Immature natural killer cell (primary cell): Measurements from ENCODE around the gene NANS. TPM values are rescaled to one million over a fixed set of nuclear protein-coding genes. Genes with fewer than 3 reads are reported as not detected.
A peak's percentile ranks its signal among the peaks of the same experiment; 100 is the strongest.
"Not testable (repeated sequence)": the region's sequence is repeated elsewhere in the genome, so short reads cannot be mapped to it uniquely, and the experiment has no call there.

Experiments used
- DNase-seq, 3 donors: peaks; one replicate each; pipeline ENCODE4 v3.0.0; 2022; ENCODE audit warnings: mixed read lengths in 1 of 3
- H3K27ac Mint-ChIP-seq, 6 donors: one replicate each; pipeline ENCODE4 v1.8.0; 2020; ENCODE audit warnings: mixed read lengths in 6 of 6, mild to moderate bottlenecking in 5 of 6, inconsistent platforms in 4 of 6, moderate library complexity in 3 of 6
- H3K27me3 Mint-ChIP-seq, 3 donors: one replicate each; pipeline ENCODE4 v1.8.0; 2020 to 2021; ENCODE audit warnings: low read depth in 3 of 3, mild to moderate bottlenecking in 3 of 3, mixed read lengths in 3 of 3, moderate library complexity in 3 of 3, inconsistent platforms in 1 of 3
- H3K36me3 Mint-ChIP-seq, 3 donors: one replicate each; pipeline ENCODE4 v1.8.0; 2020; ENCODE audit warnings: mixed read lengths in 3 of 3, inconsistent platforms in 2 of 3, mild to moderate bottlenecking in 2 of 3
- H3K4me1 Mint-ChIP-seq, 2 donors: one replicate each; pipeline ENCODE4 v1.8.0; 2020; ENCODE audit warnings: inconsistent platforms in 2 of 2, mild to moderate bottlenecking in 2 of 2, mixed read lengths in 2 of 2, moderate library complexity in 1 of 2
- H3K4me3 Mint-ChIP-seq, 5 donors: one replicate each; pipeline ENCODE4 v1.8.0; 2020; ENCODE audit warnings: mild to moderate bottlenecking in 5 of 5, mixed read lengths in 5 of 5, inconsistent platforms in 3 of 5, moderate library complexity in 3 of 5
- H3K9me3 Mint-ChIP-seq, 6 donors: one replicate each; pipeline ENCODE4 v1.8.0; 2020; ENCODE audit warnings: mild to moderate bottlenecking in 6 of 6, mixed read lengths in 6 of 6, inconsistent platforms in 4 of 6, moderate library complexity in 3 of 6
- polyA plus RNA-seq, 3 donors: library from polyadenylated mRNA; unstranded; fragments of 300-500 nt; fragmentation: Illumina TruSeq; gene quantifications; one replicate each; pipeline ENCODE4 v1.2.3, GENCODE V29; 2021

The NANS gene
- polyA plus RNA-seq, 3 donors from 2014 or later, result 21.5 to 41.8 (median 34.1) TPM

GRCh38 chr9:98124091-98124490 lies 67.6 kb downstream of the NANS start:
- H3K27ac Mint-ChIP-seq, H3K4me3 Mint-ChIP-seq, DNase-seq, H3K36me3 Mint-ChIP-seq, H3K9me3 Mint-ChIP-seq, H3K27me3 Mint-ChIP-seq: not testable (repeated sequence)
- peaks cover 23 to 28% of the 10 kb centered on the region in 2 donors for H3K4me1 Mint-ChIP-seq

DNA sequence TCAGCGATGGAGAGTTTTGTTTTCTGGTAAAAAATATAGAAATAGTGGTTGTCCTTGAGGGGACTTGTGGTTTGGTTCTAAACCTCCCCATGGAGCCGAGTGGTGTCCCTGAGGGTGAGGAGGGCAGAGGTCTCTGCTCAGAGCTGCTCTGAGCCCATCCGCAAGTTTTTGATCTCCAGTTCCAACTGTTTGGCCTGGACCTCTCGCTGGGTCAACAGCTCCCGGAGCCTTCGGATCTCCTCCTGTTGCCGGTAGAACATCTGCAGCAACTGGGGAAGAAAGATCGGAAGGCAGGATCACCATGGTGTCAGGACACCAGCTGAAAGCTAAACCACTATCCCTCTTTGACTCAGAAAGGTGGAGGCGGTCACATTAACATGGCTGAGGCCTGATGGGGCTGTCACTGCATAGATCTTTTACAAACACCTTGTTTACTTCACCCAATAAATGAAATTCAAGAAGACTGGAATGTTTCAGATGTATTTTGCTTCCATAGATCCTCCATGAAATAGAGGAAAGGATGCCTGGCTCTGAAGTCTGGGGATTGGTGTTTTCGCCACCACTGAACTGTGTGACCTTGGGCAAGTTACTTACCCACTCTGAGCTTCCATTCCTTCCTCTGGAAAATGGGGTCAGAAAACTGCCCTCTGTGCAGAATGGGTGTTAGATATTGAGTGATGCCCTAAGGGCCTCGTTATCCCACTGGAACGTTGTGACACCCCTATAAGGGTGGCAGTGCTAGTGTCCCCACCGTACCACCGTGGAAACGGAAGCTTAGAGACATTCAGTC lies 68.3 kb downstream of the NANS start:
- Mint-ChIP-seq H3K9me3 (no peaks in the 10 kb centered on the region), H3K27me3 (peaks cover 2 to 4% (median 2%) of the 10 kb centered on the region in 3 donors), H3K4me1 (peaks cover 18 to 21% of the 10 kb centered on the region in 2 donors), H3K4me3 (no peak overlapping the region), H3K27ac (peak overlapping the region in 1 of 6 donors; percentile 34), H3K36me3 (peaks cover 0 to 13% (median 8%) of the 10 kb centered on the region in 3 donors)
- DNase-seq, result no peak

- no peak for DNase-seq
- Mint-ChIP-seq H3K4me3 (no peak overlapping the region), H3K27me3 (peaks cover 0 to 2% (median 0%) of the 10 kb centered on the region in 3 donors), H3K9me3 (no peaks in the 10 kb centered on the region), H3K27ac (no peak overlapping the region), H3K36me3 (peaks cover 0 to 13% (median 8%) of the 10 kb centered on the region in 3 donors), H3K4me1 (no peaks in the 10 kb centered on the region)
Measured at GRCh38 chr9:98127226-98127625, 70.7 kb downstream of the NANS start.

- Mint-ChIP-seq H3K4me3 (no peak overlapping the region), H3K27me3 (peaks cover 0 to 4% (median 0%) of the 10 kb centered on the region in 3 donors)
- DNase-seq, result no peak
Measured at GRCh38 chr9:98128316-98128715, 71.8 kb downstream of the NANS start.

DNA sequence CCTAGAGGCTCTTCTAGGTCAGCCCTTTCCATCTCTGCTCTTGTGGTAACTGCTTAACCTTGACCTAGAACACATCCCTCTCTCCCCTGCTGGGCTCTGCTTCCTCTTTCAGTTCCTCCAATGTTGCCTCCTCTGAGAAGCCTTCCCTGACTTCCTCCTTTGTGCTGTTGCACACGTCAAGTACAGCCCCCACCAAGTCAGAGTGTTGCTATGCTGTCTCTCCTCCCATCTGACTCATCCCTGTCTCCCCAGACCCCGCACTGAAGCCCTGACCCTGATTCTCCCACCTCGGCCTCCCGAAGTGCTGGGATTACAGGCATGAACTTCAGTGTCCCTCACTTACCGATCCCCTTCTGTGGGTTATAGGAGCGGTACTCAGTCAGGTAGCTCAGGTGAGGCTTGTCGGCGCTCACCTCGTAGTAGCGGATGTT lies 72.9 kb downstream of the NANS start:
- H3K27ac Mint-ChIP-seq, result peak overlapping the region in 4 of 6 donors; percentile 3 to 63 (median 36)
- peaks cover 0 to 11% (median 8%) of the 10 kb centered on the region in 3 donors for H3K36me3 Mint-ChIP-seq
- H3K4me3 Mint-ChIP-seq, result no peak overlapping the region
- peaks cover 0 to 2% (median 0%) of the 10 kb centered on the region in 3 donors for H3K27me3 Mint-ChIP-seq
- H3K9me3 Mint-ChIP-seq, result no peaks in the 10 kb centered on the region
- H3K4me1 Mint-ChIP-seq, result no peaks in the 10 kb centered on the region
- DNase-seq, result no peak

More at GRCh38 chr9:98128316-98128715, 71.8 kb downstream of the NANS start:
- Mint-ChIP-seq H3K9me3 (no peaks in the 10 kb centered on the region), H3K4me1 (no peaks in the 10 kb centered on the region), H3K36me3 (peaks cover 0 to 13% (median 8%) of the 10 kb centered on the region in 3 donors), H3K27ac (no peak overlapping the region)

GRCh38 chr9:98130060-98130459 lies 73.5 kb downstream of the NANS start:
- H3K4me3 Mint-ChIP-seq, H3K9me3 Mint-ChIP-seq, H3K27me3 Mint-ChIP-seq, DNase-seq, H3K4me1 Mint-ChIP-seq: not testable (repeated sequence)
- Mint-ChIP-seq H3K36me3 (peaks cover 0 to 11% (median 8%) of the 10 kb centered on the region in 3 donors), H3K27ac (peak overlapping the region in 1 of 6 donors; percentile 50)

DNA sequence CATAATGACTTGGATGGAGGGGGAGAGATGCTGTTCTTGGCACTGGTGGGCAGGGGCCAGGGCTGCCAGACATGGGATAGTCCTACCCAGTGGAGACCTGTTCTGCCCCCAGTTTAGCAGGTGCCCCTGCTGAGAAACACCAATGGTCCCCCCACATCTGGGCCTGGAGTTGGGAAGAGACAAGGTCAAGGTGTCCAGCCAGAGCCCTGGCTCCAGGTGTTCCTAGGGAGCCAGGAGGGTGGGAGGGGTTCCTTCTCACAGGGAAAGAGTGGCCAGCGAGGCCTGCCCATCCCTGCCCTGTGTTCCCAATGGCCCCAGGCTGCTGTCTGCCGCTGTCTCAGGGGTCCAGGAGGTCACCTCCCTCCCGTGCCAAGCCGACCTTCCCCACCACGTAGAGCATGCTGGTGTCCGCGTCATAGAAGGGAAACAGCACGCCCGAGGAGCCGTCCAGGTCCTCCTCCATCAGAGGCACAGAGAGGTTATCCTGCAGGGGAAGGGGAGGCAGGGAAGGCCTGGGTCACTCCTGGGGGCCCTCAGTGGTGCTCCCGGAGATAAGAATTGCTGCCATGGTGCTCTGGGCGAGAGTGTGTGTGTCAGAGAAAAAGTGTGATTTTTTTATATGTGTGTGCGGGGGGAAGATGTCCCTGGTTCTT lies 74.2 kb downstream of the NANS start:
- Mint-ChIP-seq H3K27ac (peak overlapping the region in 2 of 6 donors; percentile 14 to 50), H3K36me3 (peaks cover 0 to 11% (median 8%) of the 10 kb centered on the region in 3 donors), H3K4me1 (no peaks in the 10 kb centered on the region), H3K27me3 (peaks cover 0 to 2% (median 0%) of the 10 kb centered on the region in 3 donors), H3K4me3 (no peak overlapping the region), H3K9me3 (no peaks in the 10 kb centered on the region)
- DNase-seq, result no peak

GRCh38 chr9:98132158-98132557 lies 75.6 kb downstream of the NANS start:
- H3K4me1 Mint-ChIP-seq, result no peaks in the 10 kb centered on the region
- H3K36me3 Mint-ChIP-seq, result peaks cover 0 to 6% (median 4%) of the 10 kb centered on the region in 3 donors
- no peak for DNase-seq
- peak overlapping the region in 1 of 6 donors; percentile 31 for H3K27ac Mint-ChIP-seq
- no peaks in the 10 kb centered on the region for H3K9me3 Mint-ChIP-seq
- peaks cover 0 to 2% (median 0%) of the 10 kb centered on the region in 3 donors for H3K27me3 Mint-ChIP-seq
- no peak overlapping the region for H3K4me3 Mint-ChIP-seq

Other genes with a start within 250 kb of the NANS start
- not detected for gene FOXE1, start 203.5 kb upstream of the NANS start, polyA plus RNA-seq
- 10 to 100 TPM in 1 of 3 donors, 1 to 10 TPM in 2; 5.9 to 11.4 (median 7.9) TPM for gene TRMO, start 134.2 kb upstream of the NANS start, polyA plus RNA-seq
- 1 to 10 TPM in 1 of 3 donors, under 1 TPM in 2; 0.77 to 1.8 (median 0.97) TPM for gene HEMGN, start 118.6 kb upstream of the NANS start, polyA plus RNA-seq
- gene ANP32B, start 73.4 kb upstream of the NANS start, polyA plus RNA-seq, result 10 to 100 TPM; 33.9 to 53.7 (median 39.1) TPM
- 10 to 100 TPM; 34.8 to 95.0 (median 35.9) TPM for gene TRIM14, start 62.5 kb downstream of the NANS start, polyA plus RNA-seq
- 1 to 10 TPM; 1.6 to 2.5 (median 2.1) TPM for gene CORO2A, start 135.9 kb downstream of the NANS start, polyA plus RNA-seq
- gene TBC1D2, start 198.9 kb downstream of the NANS start, polyA plus RNA-seq, result 1 to 10 TPM; 1.4 to 5.6 (median 1.8) TPM